NCI-H226 (cell line): ENCODE measurements around the gene HAPSTR1.

Source experiments
- DNase-seq: peaks from one replicate; pipeline ENCODE4 v3.0.0-alpha.2; 2015

HAPSTR1 gene

GRCh38 chr16:9124908-9125584, 33.6 kb downstream of the HAPSTR1 start:
- DNase-seq = no peak

GRCh38 chr16:9125658-9126505, 34.4 kb downstream of the HAPSTR1 start:
- DNase-seq = no peak

- no peak for DNase-seq
These were observed 35.2 kb downstream of the HAPSTR1 start for GRCh38 chr16:9126609-9127008.

GRCh38 chr16:9128346-9129342, 37.2 kb downstream of the HAPSTR1 start:
- no peak for DNase-seq

- DNase-seq = no peak
These were observed 42.9 kb downstream of the HAPSTR1 start for GRCh38 chr16:9134306-9134705.

- DNase-seq = peak; percentile 26
These were observed 43.3 kb downstream of the HAPSTR1 start for GRCh38 chr16:9134739-9135138.

GRCh38 chr16:9135797-9136196, 44.4 kb downstream of the HAPSTR1 start:
- DNase-seq = no peak

GRCh38 chr16:9136596-9136995, 45.2 kb downstream of the HAPSTR1 start:
- DNase-seq = no peak

GRCh38 chr16:9138021-9138680, 46.7 kb downstream of the HAPSTR1 start:
- DNase-seq = no peak

- no peak for DNase-seq
These were observed 47.5 kb downstream of the HAPSTR1 start for GRCh38 chr16:9138731-9139501.

- DNase-seq = peak; percentile 32
These were observed 48.5 kb downstream of the HAPSTR1 start for GRCh38 chr16:9139965-9140364.
